GM21786 (cell line): Measurements from ENCODE around the gene LMO7.

ENCODE experiments used
- ATAC-seq: cut with Tn5 transposase; IDR thresholded peaks from one replicate; pipeline ENCODE4 v1.9.1; 2021; ENCODE audit not compliant: unreplicated experiment

LMO7 gene

GRCh38 chr13:75832812-75833211 lies 196.7 kb downstream of the LMO7 start:
- ATAC-seq: no peak

GRCh38 chr13:75836441-75836840 lies 200.3 kb downstream of the LMO7 start:
- ATAC-seq: no peak

- no peak for ATAC-seq
These were observed 202.4 kb downstream of the LMO7 start for GRCh38 chr13:75838366-75839005.

GRCh38 chr13:75839406-75839805 lies 203.3 kb downstream of the LMO7 start:
- ATAC-seq: no peak

GRCh38 chr13:75841905-75842304 lies 205.8 kb downstream of the LMO7 start:
- no peak for ATAC-seq

GRCh38 chr13:75843074-75843473 lies 206.9 kb downstream of the LMO7 start:
- ATAC-seq: no peak

GRCh38 chr13:75843991-75844390 lies 207.9 kb downstream of the LMO7 start:
- no peak for ATAC-seq

GRCh38 chr13:75847588-75847987 lies 211.5 kb downstream of the LMO7 start:
- no peak for ATAC-seq

GRCh38 chr13:75850916-75851315 lies 214.8 kb downstream of the LMO7 start:
- ATAC-seq: no peak

GRCh38 chr13:75855216-75855615 lies 219.1 kb downstream of the LMO7 start:
- ATAC-seq: no peak

GRCh38 chr13:75855847-75856246 lies 219.7 kb downstream of the LMO7 start:
- no peak for ATAC-seq

GRCh38 chr13:75857291-75857690 lies 221.2 kb downstream of the LMO7 start:
- no peak for ATAC-seq

- ATAC-seq: no peak
These were observed 224.8 kb downstream of the LMO7 start for GRCh38 chr13:75860935-75861334.

GRCh38 chr13:75861786-75862185 lies 225.7 kb downstream of the LMO7 start:
- no peak for ATAC-seq

GRCh38 chr13:75864718-75865117 lies 228.6 kb downstream of the LMO7 start:
- no peak for ATAC-seq

- ATAC-seq: no peak
These were observed 231.4 kb downstream of the LMO7 start for GRCh38 chr13:75867379-75868117.

GRCh38 chr13:75869981-75870380 lies 233.9 kb downstream of the LMO7 start:
- peak; percentile 24 for ATAC-seq

GRCh38 chr13:75870397-75870903 lies 234.3 kb downstream of the LMO7 start:
- peak; percentile 35 for ATAC-seq

- no peak for ATAC-seq
These were observed 234.9 kb downstream of the LMO7 start for GRCh38 chr13:75871059-75871458.

- ATAC-seq: no peak
These were observed 236.8 kb downstream of the LMO7 start for GRCh38 chr13:75872980-75873379.

- ATAC-seq: no peak
These were observed 237.4 kb downstream of the LMO7 start for GRCh38 chr13:75873494-75873893.

- ATAC-seq: no peak
These were observed 239.3 kb downstream of the LMO7 start for GRCh38 chr13:75875450-75875849.
